Measurements from ENCODE around the gene AMDHD2. TPM values are rescaled to one million over a fixed set of nuclear protein-coding genes. Genes with fewer than 3 reads are reported as not detected.

Gene AMDHD2
- total and polyA plus RNA-seq, 2 of the 8 experiments (the other 6 are each of a cell fraction or from before 2014, with no cell fraction given): 43.0 to 54.6 TPM

DNA sequence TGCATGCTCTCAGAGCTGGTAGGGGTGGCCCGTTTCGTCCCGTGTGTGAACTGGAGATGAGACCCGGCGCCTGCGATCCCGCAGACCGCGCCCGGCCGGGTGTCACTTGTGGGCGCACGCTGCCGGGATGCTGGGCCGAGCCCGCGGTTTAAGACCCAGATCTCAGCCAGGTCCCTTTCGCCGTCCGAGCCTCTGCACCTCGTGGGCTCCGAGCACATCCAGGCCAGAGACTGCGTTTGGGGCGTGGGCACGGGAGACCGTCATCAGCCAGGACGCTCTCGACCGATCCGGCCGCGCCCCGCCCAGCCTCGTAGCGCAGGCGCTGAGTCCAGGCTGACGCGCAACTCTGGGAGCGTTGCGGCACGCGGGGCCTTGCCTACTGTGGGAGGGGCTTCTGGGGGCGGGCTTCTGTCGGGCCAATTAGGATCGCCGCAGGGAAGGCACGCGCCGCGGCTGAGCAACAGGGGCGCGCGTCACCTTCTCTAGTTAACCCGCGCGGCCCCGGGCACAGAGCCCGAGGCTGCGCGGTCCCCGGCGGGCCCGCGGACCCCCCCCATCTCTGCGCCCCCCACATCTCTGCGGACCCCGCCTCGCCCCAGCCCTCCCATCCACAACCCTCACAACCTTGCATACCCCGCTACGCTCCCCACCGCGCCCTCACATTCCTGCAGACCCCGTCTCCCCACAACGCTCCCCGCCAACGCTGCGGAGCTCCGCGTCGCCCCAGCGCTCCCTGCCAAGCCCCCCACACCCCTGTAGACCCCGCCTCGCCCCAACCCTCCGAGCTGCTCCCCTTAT is 11.7 kb downstream of the AMDHD2 start (continued):
- TF ChIP-seq ZNF274 (IDR thresholded peaks at IDR 0.05; ENCODE audit: borderline replicate concordance, extremely low read depth, low read length) (no peak), RBBP5 (IDR thresholded peaks at IDR 0.05; ENCODE audit: borderline replicate concordance, low read depth, low read length) (no peak), TAF7 (optimal IDR thresholded peaks at IDR 0.05; ENCODE audit: borderline replicate concordance, low read depth, low read length) (peak; percentile 13), CEBPB (IDR thresholded peaks at IDR 0.05; ENCODE audit: low read depth, low read length) (no peak), SP4 (IDR thresholded peaks at IDR 0.05; ENCODE audit: low read length) (no peak), BACH1 (IDR thresholded peaks at IDR 0.05; ENCODE audit: low read length) (no peak), CTBP2 (IDR thresholded peaks at IDR 0.05; ENCODE audit: borderline replicate concordance, insufficient read depth, insufficient read length, low read length) (no peak), SIX5 (IDR thresholded peaks at IDR 0.05; ENCODE audit: low read depth, low read length) (no peak), POLR2A (IDR thresholded peaks at IDR 0.05; ENCODE audit: control extremely low read depth in 1 of 2, low read depth in 2 of 2, low read length in 2 of 2) (peak; percentile 88 to 89), SRF (IDR thresholded peaks at IDR 0.05; ENCODE audit: low read depth, low read length) (no peak), TEAD4 (IDR thresholded peaks at IDR 0.05; ENCODE audit: low read depth, low read length) (peak; percentile 80; the same call in 1 of the 2 replicates), CHD2 (IDR thresholded peaks at IDR 0.05; ENCODE audit: low read length) (no peak), SP2 (IDR thresholded peaks at IDR 0.05; ENCODE audit: low read length) (no peak), SIRT6 (IDR thresholded peaks at IDR 0.05; ENCODE audit: low read length) (no peak), CBX5 (IDR thresholded peaks at IDR 0.05; ENCODE audit: low read depth, low read length) (no peak), JUN (IDR thresholded peaks at IDR 0.05; ENCODE audit: low read depth, low read length) (no peak), GTF2F1 (IDR thresholded peaks at IDR 0.05; ENCODE audit: borderline replicate concordance, low read depth, low read length) (no peak), TAF1 (IDR thresholded peaks at IDR 0.05; ENCODE audit: low read depth, low read length) (peak; percentile 62; the same call in 1 of the 2 replicates), NANOG (IDR thresholded peaks at IDR 0.05; ENCODE audit: insufficient read depth, low read depth, low read length, poor library complexity, severe bottlenecking) (peak; percentile 2), MAFK (IDR thresholded peaks at IDR 0.05; ENCODE audit: low read depth, low read length) (no peak), POLR2AphosphoS5 (IDR thresholded peaks at IDR 0.05; ENCODE audit: low read depth, low read length) (peak; percentile 85), SP1 (IDR thresholded peaks at IDR 0.05; ENCODE audit: low read depth, low read length) (peak; percentile 44; the same call in 1 of the 2 replicates), SIN3A (conservative IDR thresholded peaks at IDR 0.05 in 1 of 2, IDR thresholded peaks at IDR 0.05 in 1 of 2; ENCODE audit: low read depth in 1 of 2, low read length in 2 of 2) (0 out of 4 replicates have a peak, but pooled peaks of 1 of the 2 experiments have one; percentile 50)
- TF ChIP-seq, protein P1, sequence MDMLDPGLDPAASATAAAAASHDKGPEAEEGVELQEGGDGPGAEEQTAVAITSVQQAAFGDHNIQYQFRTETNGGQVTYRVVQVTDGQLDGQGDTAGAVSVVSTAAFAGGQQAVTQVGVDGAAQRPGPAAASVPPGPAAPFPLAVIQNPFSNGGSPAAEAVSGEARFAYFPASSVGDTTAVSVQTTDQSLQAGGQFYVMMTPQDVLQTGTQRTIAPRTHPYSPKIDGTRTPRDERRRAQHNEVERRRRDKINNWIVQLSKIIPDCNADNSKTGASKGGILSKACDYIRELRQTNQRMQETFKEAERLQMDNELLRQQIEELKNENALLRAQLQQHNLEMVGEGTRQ (IDR thresholded peaks at IDR 0.05; ENCODE audit: low read length): peak; percentile 56
- TF ChIP-seq, protein P2, sequence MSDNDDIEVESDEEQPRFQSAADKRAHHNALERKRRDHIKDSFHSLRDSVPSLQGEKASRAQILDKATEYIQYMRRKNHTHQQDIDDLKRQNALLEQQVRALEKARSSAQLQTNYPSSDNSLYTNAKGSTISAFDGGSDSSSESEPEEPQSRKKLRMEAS (IDR thresholded peaks at IDR 0.05): peak; percentile 92

Measured in H1 (cell line).